HCT116 (cell line): ENCODE results near the gene RTN4RL1. TPM values are rescaled to one million over a fixed set of nuclear protein-coding genes. Genes with fewer than 3 reads are reported as not detected.
"Not testable (repeated sequence)": the region's sequence is repeated elsewhere in the genome, so short reads cannot be mapped to it uniquely, and the experiment has no call there.

Experiments
- ATAC-seq: fragments of 200-7000 bp; cut with Tn5 transposase; 2 replicates; pipeline ENCODE4 v1.9.1; 2020; ENCODE audit warnings: mild to moderate bottlenecking, moderate library complexity
- BruUV-seq: library from RNA; stranded (reverse); fragments of 400-500 nt; replicated peaks from 2 replicates; lab custom pipeline; 2021; lab: Mats Ljungman, UMichigan
- CTCF ChIA-PET: fragments of 300-600 bp; sonication (Branson Sonifier 250); formaldehyde crosslinking; loops from one replicate; lab custom pipeline; 2021; ENCODE audit warnings: antibody characterized with exemption; lab: Charles Lee
- POLR2A ChIA-PET: fragments of 300-600, 350-600 bp; sonication (Branson Sonifier 250); formaldehyde crosslinking; loops from one replicate; lab custom pipeline; 2021; ENCODE audit warnings: antibody characterized with exemption; lab: Charles Lee
- RAD21 ChIA-PET, 2 experiments: fragments of 300-600 bp; sonication (Branson Sonifier 250); formaldehyde crosslinking; loops; one replicate each; lab custom pipeline; 2023; ENCODE audit warnings: low total read pairs in 2 of 2; ENCODE audit not compliant: uncharacterized antibody in 2 of 2, unreplicated experiment in 2 of 2, low non-redundant PET in 1 of 2; lab: Charles Lee
- DNase-seq: peaks from one replicate; pipeline ENCODE4 v3.0.0-alpha.2; 2010; ENCODE audit warnings: low read depth, low spot score
- H2AFZ ChIP-seq: fragments of 200-600 bp; shearing (Covaris generic), sonication (generic); 2 replicates; pipeline ENCODE4 v1.6.1; 2017; ENCODE audit warnings: low read depth, mixed run types, mixed read lengths, antibody characterized with exemption, low read length; ENCODE audit not compliant: poor library complexity, severe bottlenecking
- H3K27ac ChIP-seq: 2 replicates; pipeline ENCODE4 v1.5.1; 2012; ENCODE audit warnings: low read depth, low read length
- H3K27me3 ChIP-seq: fragments of 200-600 bp; sonication (generic); 2 replicates; pipeline ENCODE4 v1.6.1; 2016; ENCODE audit warnings: mixed run types, low read length, mixed read lengths; ENCODE audit not compliant: insufficient read depth
- H3K36me3 ChIP-seq, 2 experiments: fragments of 200-500 bp in 1 of 2; fragments of 200-600 bp in 1 of 2; sonication (Bioruptor generic) in 1 of 2; sonication (generic) in 1 of 2; 2 replicates each; pipeline versions ENCODE4 v1.5.1 to v1.6.1; 2014 to 2016; ENCODE audit warnings: low read length in 2 of 2, inconsistent platforms in 1 of 2, mixed read lengths in 1 of 2, mixed run types in 1 of 2; ENCODE audit not compliant: insufficient read depth in 2 of 2, control insufficient read depth in 1 of 2
- H3K4me1 ChIP-seq, 2 experiments: fragments of 200-600 bp in 1 of 2; sonication (generic) in 1 of 2; 2 replicates each; pipeline versions ENCODE4 v1.5.1 to v1.6.1; 2012 to 2017; ENCODE audit warnings: low read length in 2 of 2, inconsistent platforms in 1 of 2, mild to moderate bottlenecking in 1 of 2, mixed read lengths in 1 of 2, mixed run types in 1 of 2, moderate library complexity in 1 of 2; ENCODE audit not compliant: insufficient read depth in 2 of 2, control insufficient read depth in 1 of 2
- H3K4me2 ChIP-seq: fragments of 200-600 bp; sonication (generic); 2 replicates; pipeline ENCODE4 v1.6.1; 2017; ENCODE audit warnings: mixed run types, low read length, mixed read lengths
- H3K4me3 ChIP-seq, 2 experiments: fragments of 200-600 bp in 1 of 2; sonication (generic) in 1 of 2; replicated peaks in 1 of 2; 2 replicates each; pipeline ENCODE4 v1.5.1; 2011 to 2016; ENCODE audit warnings: low read length in 2 of 2, control low read depth in 1 of 2, low read depth in 1 of 2, mild to moderate bottlenecking in 1 of 2, mixed read lengths in 1 of 2, mixed run types in 1 of 2
- H3K79me2 ChIP-seq: fragments of 200-600 bp; sonication (generic); 2 replicates; pipeline ENCODE4 v1.6.1; 2017; ENCODE audit warnings: mild to moderate bottlenecking, mixed run types, low read length, moderate library complexity, mixed read lengths; ENCODE audit not compliant: insufficient read depth
- H3K9ac ChIP-seq: fragments of 200-600 bp; sonication (generic); 2 replicates; pipeline ENCODE4 v1.6.1; 2016; ENCODE audit warnings: low read length, mixed read lengths
- H3K9me2 ChIP-seq: fragments of 200-600 bp; sonication (generic), shearing (Covaris generic); 2 replicates; pipeline ENCODE4 v1.6.1; 2017; ENCODE audit warnings: mixed run types, mild to moderate bottlenecking, moderate library complexity; ENCODE audit not compliant: insufficient read depth
- H3K9me3 ChIP-seq, 2 experiments: fragments of 200-500 bp in 1 of 2; fragments of 200-600 bp in 1 of 2; sonication (Bioruptor generic) in 1 of 2; sonication (generic) in 1 of 2; 2 replicates each; pipeline ENCODE4 v1.6.1; 2014 to 2017; ENCODE audit warnings: low read length in 2 of 2, mixed read lengths in 2 of 2, inconsistent platforms in 1 of 2, low read depth in 1 of 2, mild to moderate bottlenecking in 1 of 2, mixed run types in 1 of 2, moderate library complexity in 1 of 2; ENCODE audit not compliant: control insufficient read depth in 1 of 2, insufficient read depth in 1 of 2
- H4K20me1 ChIP-seq: fragments of 200-600 bp; sonication (generic), shearing (Covaris generic); 2 replicates; pipeline ENCODE4 v1.6.1; 2017; ENCODE audit warnings: mixed run types, mild to moderate bottlenecking, moderate library complexity; ENCODE audit not compliant: insufficient read depth
- ATF3 ChIP-seq: IDR thresholded peaks from 2 replicates; pipeline ENCODE4 v1.6.1; 2012
- EGR1 ChIP-seq: IDR thresholded peaks from 2 replicates; pipeline ENCODE4 v1.6.1; 2012; ENCODE audit warnings: low read depth
- FOSL1 ChIP-seq: IDR thresholded peaks from 2 replicates; pipeline ENCODE4 v1.6.1; 2012; ENCODE audit warnings: low read depth
- POLR2A ChIP-seq: IDR thresholded peaks from 2 replicates; pipeline ENCODE4 v1.7.0; 2011; ENCODE audit warnings: borderline replicate concordance; ENCODE audit not compliant: insufficient read depth, insufficient read length; ENCODE audit errors: extremely low read depth
- POLR2AphosphoS5 ChIP-seq: IDR thresholded peaks from 2 replicates; pipeline ENCODE4 v1.6.1; 2011; ENCODE audit warnings: mild to moderate bottlenecking, low read depth, low read length, moderate library complexity
- SP1 ChIP-seq: IDR thresholded peaks from 2 replicates; pipeline ENCODE4 v1.6.1; 2012; ENCODE audit warnings: low read depth
- ZNF274 ChIP-seq: fragments of 200-500 bp; sonication (Bioruptor generic); IDR thresholded peaks from 2 replicates; pipeline ENCODE4 v1.6.1; 2014; ENCODE audit warnings: mild to moderate bottlenecking, low read depth, low read length, inconsistent platforms
- intact Hi-C: fragments of 100-400 bp; cut with micrococcal nuclease; formaldehyde crosslinking; loops from 2 replicates; pipeline ENCODE4 v1.10.0; 2022
- total RNA-seq: library from RNA; stranded (reverse); gene quantifications from one replicate; pipeline ENCODE4 v1.2.1, GENCODE V29; 2021; ENCODE audit not compliant: unreplicated experiment

The RTN4RL1 gene
- total RNA-seq, 1 experiment from 2014 or later: 3.7 TPM

- Histone ChIP-seq H3K27me3 (no peaks in the 10 kb centered on the region), H3K4me3 (no peak overlapping the region), H3K9me3 (no peaks in the 10 kb centered on the region), H3K79me2 (no peaks in the 10 kb centered on the region), H3K4me2 (no peak overlapping the region), H3K9ac (no peak overlapping the region), H3K36me3 (peaks cover 49 to 50% of the 10 kb centered on the region in 2 experiments; a peak in 3 of 4 replicates)
- BruUV-seq: no TSS peak
- POLR2A ChIA-PET: no interaction called here
- intact Hi-C loops: no loop called here
- no peak for TF ChIP-seq POLR2A
- TF ChIP-seq ZNF274: no peak
- no peak for TF ChIP-seq FOSL1
- TF ChIP-seq POLR2AphosphoS5: no peak
- TF ChIP-seq SP1: no peak
- no peak for TF ChIP-seq ATF3
- TF ChIP-seq EGR1: no peak
- TF ChIP-seq, all 23 proteins: peak for 0
- no peaks in the 10 kb centered on the region for H3K9me2 ChIP-seq
- H2AFZ ChIP-seq: no peak overlapping the region
- no peak overlapping the region for H3K27ac ChIP-seq
- ChIA-PET RAD21 (no interaction called here), CTCF (no interaction called here)
- ATAC-seq (no peak), DNase-seq (no peak)
- H4K20me1 ChIP-seq: no peaks in the 10 kb centered on the region
- H3K4me1 ChIP-seq: no peaks in the 10 kb centered on the region
Observed at GRCh38 chr17:1896243-1897104, 128.7 kb downstream of the RTN4RL1 start.

- H3K4me1 ChIP-seq, H3K9ac ChIP-seq, POLR2A ChIA-PET, H3K4me3 ChIP-seq, H3K4me2 ChIP-seq, H4K20me1 ChIP-seq, H3K27me3 ChIP-seq, BruUV-seq, ATAC-seq, CTCF ChIA-PET, intact Hi-C loops, H3K27ac ChIP-seq, H2AFZ ChIP-seq, H3K9me3 ChIP-seq, DNase-seq, H3K79me2 ChIP-seq, H3K9me2 ChIP-seq, RAD21 ChIA-PET: not testable (repeated sequence)
- peaks cover 51 to 53% of the 10 kb centered on the region in 2 experiments; a peak in 3 of 4 replicates for H3K36me3 ChIP-seq
Observed at GRCh38 chr17:1895479-1895878, 129.7 kb downstream of the RTN4RL1 start.
